Measurements from ENCODE around the gene MPP3.

The MPP3 gene

GRCh38 chr17:43778337-43779144 is 54.4 kb downstream of the MPP3 start, which contains the start of gene DUSP3 (continued):
- TF ChIP-seq ZNF624 (tag by site-specific recombination; IDR thresholded peaks at IDR 0.05) (no peak), BCL11B (tag by site-specific recombination; IDR thresholded peaks at IDR 0.05; ENCODE audit: low read depth) (no peak), REPIN1 (tag by site-specific recombination; IDR thresholded peaks at IDR 0.05; ENCODE audit: low read depth) (no peak), ZIC2 (tag by site-specific recombination; IDR thresholded peaks at IDR 0.05) (peak; percentile 44), ZFHX2 (tag by site-specific recombination; conservative IDR thresholded peaks at IDR 0.05) (peak; percentile 61; the same call in 1 of the 2 replicates), ZNF10 (tag by site-specific recombination; IDR thresholded peaks at IDR 0.05) (no peak; the same call in 1 of the 2 replicates), SP3 (tag by site-specific recombination; IDR thresholded peaks at IDR 0.05) (peak; percentile 85), CTCF (tag by site-specific recombination; IDR thresholded peaks at IDR 0.05) (no peak), ZNF19 (tag by site-specific recombination; IDR thresholded peaks at IDR 0.05; ENCODE audit: low read depth) (no peak), SP7 (tag by site-specific recombination; IDR thresholded peaks at IDR 0.05) (peak; percentile 44), KLF10 (tag by site-specific recombination; IDR thresholded peaks at IDR 0.05) (peak; percentile 44), GLI4 (tag by site-specific recombination; IDR thresholded peaks at IDR 0.05) (peak; percentile 87; the same call in 1 of the 2 replicates), ZNF302 (tag by site-specific recombination; IDR thresholded peaks at IDR 0.05; ENCODE audit: low read depth) (no peak), ZNF174 (tag by site-specific recombination; IDR thresholded peaks at IDR 0.05) (no peak), BCL6B (tag by site-specific recombination; IDR thresholded peaks at IDR 0.05) (no peak), ZNF202 (tag by site-specific recombination; IDR thresholded peaks at IDR 0.05; ENCODE audit: borderline replicate concordance) (no peak), ZNF530 (tag by site-specific recombination; IDR thresholded peaks at IDR 0.05; ENCODE audit: low read depth) (no peak), ZNF404 (tag by site-specific recombination; IDR thresholded peaks at IDR 0.05) (no peak), ZNF366 (tag by site-specific recombination; conservative IDR thresholded peaks at IDR 0.05) (no peak), ATF2 (tag by site-specific recombination; IDR thresholded peaks at IDR 0.05; ENCODE audit: low read depth) (peak; percentile 92), HOXC10 (CRISPR knock-in tag; IDR thresholded peaks at IDR 0.05) (no peak), ZNF426 (tag by site-specific recombination; IDR thresholded peaks at IDR 0.05) (no peak), ZFP37 (tag by site-specific recombination; IDR thresholded peaks at IDR 0.05) (no peak; the same call in 1 of the 2 replicates), ZNF23 (tag by site-specific recombination; IDR thresholded peaks at IDR 0.05; ENCODE audit: borderline replicate concordance) (no peak), ZNF670 (tag by site-specific recombination; IDR thresholded peaks at IDR 0.05; ENCODE audit: low read depth) (no peak), KLF9 (tag by site-specific recombination; IDR thresholded peaks at IDR 0.05; ENCODE audit: low read depth) (peak; percentile 87), PBX3 (CRISPR knock-in tag; IDR thresholded peaks at IDR 0.05) (peak; percentile 68; the same call in 1 of the 2 replicates), ZNF621 (tag by site-specific recombination; IDR thresholded peaks at IDR 0.05) (no peak), ZNF391 (tag by site-specific recombination; IDR thresholded peaks at IDR 0.05; ENCODE audit: borderline replicate concordance, low read depth) (no peak), ZNF521 (tag by site-specific recombination; IDR thresholded peaks at IDR 0.05) (no peak), KLF17 (tag by site-specific recombination; IDR thresholded peaks at IDR 0.05) (no peak), ZNF18 (tag by site-specific recombination; IDR thresholded peaks at IDR 0.05) (no peak), SCRT2 (tag by site-specific recombination; IDR thresholded peaks at IDR 0.05) (peak; percentile 94)
